ENCODE data around the gene BNIP3. TPM values are rescaled to one million over a fixed set of nuclear protein-coding genes. Genes with fewer than 3 reads are reported as not detected.
"Not testable (repeated sequence)": the region's sequence is repeated elsewhere in the genome, so short reads cannot be mapped to it uniquely, and the experiment has no call there.

The BNIP3 gene
- total RNA-seq, 1 donor, result 81.4 TPM

DNA sequence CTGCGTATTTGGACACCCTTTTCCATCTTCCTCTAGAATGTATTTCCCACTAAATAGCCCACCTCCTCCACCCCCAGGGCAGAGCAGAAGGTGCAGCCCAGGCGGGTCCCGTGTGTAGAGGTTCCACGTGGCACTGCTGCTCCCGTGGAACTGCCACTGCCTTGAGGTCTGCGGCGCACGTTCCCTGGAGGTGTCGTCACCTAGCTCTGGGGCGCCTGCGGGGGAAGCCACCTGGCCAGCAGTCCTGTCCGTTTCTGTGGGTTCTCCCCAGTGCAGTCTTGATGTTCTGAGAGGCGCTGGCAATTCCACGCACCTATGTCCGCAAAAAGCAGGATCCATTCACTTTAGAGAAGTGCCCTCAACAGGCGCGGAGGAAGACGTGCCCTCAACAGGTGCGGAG lies 21.9 kb downstream of the BNIP3 start:
- H3K4me3 ChIP-seq (ENCODE audit: low read depth, low read length), result no peak overlapping the region
- TF ChIP-seq, protein P1, sequence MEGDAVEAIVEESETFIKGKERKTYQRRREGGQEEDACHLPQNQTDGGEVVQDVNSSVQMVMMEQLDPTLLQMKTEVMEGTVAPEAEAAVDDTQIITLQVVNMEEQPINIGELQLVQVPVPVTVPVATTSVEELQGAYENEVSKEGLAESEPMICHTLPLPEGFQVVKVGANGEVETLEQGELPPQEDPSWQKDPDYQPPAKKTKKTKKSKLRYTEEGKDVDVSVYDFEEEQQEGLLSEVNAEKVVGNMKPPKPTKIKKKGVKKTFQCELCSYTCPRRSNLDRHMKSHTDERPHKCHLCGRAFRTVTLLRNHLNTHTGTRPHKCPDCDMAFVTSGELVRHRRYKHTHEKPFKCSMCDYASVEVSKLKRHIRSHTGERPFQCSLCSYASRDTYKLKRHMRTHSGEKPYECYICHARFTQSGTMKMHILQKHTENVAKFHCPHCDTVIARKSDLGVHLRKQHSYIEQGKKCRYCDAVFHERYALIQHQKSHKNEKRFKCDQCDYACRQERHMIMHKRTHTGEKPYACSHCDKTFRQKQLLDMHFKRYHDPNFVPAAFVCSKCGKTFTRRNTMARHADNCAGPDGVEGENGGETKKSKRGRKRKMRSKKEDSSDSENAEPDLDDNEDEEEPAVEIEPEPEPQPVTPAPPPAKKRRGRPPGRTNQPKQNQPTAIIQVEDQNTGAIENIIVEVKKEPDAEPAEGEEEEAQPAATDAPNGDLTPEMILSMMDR (IDR thresholded peaks at IDR 0.05; ENCODE audit: insufficient read depth, low read length), result no peak

DNA sequence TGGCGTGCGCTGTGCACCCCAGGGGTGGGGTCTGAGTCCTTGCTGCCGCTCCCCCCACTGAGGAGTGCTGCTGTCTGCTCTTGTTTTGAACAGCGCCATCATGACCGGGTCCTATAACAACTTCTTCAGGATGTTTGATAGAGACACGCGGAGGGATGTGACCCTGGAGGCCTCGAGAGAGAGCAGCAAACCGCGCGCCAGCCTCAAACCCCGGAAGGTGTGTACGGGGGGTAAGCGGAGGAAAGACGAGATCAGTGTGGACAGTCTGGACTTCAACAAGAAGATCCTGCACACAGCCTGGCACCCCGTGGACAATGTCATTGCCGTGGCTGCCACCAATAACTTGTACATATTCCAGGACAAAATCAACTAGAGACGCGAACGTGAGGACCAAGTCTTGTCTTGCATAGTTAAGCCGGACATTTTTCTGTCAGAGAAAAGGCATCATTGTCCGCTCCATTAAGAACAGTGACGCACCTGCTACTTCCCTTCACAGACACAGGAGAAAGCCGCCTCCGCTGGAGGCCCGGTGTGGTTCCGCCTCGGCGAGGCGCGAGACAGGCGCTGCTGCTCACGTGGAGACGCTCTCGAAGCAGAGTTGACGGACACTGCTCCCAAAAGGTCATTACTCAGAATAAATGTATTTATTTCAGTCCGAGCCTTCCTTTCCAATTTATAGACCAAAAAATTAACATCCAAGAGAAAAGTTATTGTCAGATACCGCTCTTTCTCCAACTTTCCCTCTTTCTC lies 26.0 kb downstream of the BNIP3 start:
- no peak for DNase-seq (ENCODE audit: low read depth)
- TF ChIP-seq, protein P1 (IDR thresholded peaks at IDR 0.05; ENCODE audit: insufficient read depth, low read length), result no peak
- H3K4me3 ChIP-seq (ENCODE audit: low read depth, low read length), result no peak overlapping the region

More for the DNA sequence above, 21.9 kb downstream of the BNIP3 start:
- no peak for DNase-seq (ENCODE audit: low read depth)

DNA sequence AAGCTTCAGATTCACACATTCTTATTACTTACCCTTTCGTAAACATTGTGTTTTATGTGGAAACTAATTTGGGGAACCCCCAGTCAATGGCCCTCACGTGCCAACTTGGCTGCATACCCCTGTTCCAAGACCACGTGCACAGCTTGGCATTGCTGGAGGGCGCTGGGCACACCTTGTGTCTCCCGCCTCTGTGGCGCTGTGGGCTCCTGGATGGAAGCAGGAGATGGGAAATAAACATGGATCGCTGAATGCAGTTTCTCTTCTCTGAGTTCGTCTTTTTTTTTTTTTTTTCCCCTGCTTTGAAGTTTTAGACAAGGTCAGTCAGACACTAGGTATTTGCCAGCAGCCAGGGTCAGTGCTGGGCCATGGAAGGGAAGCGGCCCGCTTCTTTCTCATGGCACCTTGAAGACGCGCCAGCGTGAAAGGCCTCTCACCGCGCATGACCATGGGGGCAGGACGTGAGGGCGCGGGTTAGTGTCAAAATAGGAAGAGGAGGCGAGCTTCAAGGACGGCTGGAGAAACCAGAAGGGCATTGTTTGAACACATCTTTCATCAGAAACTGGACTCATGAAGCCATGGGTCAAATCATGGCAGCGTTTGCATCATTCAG lies 27.3 kb downstream of the BNIP3 start:
- no peak overlapping the region for H3K4me3 ChIP-seq (ENCODE audit: low read depth, low read length)
- TF ChIP-seq, protein P1 (IDR thresholded peaks at IDR 0.05; ENCODE audit: insufficient read depth, low read length), result no peak
- no peak for DNase-seq (ENCODE audit: low read depth)

DNA sequence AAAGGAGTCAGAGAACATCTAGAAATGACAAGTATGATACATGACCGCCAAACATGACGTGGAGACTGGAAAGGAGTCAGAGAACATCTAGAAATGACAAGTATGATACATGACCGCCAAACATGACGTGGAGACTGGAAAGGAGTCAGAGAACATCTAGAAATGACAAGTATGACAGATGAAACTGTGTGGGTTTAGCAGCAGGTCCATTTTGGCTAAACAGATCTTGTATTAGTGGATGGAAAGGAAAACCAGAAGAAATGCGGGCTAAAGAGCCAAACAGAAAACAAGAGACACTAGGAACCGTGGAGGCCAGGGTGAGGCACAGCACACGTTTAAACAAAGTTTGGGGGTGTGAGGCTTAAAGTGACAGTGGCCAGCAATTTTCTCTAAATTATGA lies 31.8 kb downstream of the BNIP3 start:
- not testable (repeated sequence) for H3K4me3 ChIP-seq (ENCODE audit: low read depth, low read length)
- DNase-seq (ENCODE audit: low read depth), result peak; percentile 32

DNA sequence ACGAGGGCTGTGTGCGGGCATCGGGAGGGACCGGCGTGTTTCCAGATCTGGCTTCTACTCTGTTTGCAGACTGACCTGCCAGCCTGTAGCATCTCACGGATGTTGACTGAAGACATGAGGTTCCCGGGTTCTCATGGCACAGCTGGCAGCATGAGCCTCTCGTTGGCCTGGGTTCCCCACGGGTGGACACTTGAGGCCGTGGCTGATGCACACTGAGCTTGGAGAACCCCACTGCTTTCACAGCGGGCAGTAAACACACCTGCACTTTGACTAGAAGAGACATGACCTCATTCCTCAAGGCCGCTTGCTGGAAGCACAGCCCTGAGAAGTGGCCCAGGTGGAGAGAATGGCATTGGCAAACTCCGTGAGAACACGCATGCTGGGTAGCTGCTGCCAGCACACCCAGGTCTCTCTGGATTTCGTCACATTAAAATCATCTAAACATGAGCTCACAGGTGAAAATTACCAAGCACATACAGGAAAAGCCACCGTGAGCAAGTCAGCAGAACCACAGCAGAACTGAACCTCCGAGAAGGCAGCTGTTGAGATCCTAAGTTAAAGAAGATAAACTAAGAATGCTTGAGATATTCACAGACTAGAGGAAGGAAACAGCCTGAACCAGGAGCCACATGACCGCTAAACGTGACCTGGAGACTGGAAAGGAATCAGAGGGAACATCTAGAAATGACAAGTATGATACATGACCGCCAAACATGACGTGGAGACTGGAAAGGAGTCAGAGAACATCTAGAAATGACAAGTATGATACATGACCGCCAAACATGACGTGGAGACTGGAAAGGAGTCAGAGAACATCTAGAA lies 32.5 kb downstream of the BNIP3 start:
- TF ChIP-seq, protein P1 (IDR thresholded peaks at IDR 0.05; ENCODE audit: insufficient read depth, low read length), result no peak
- no peak overlapping the region for H3K4me3 ChIP-seq (ENCODE audit: low read depth, low read length)
- DNase-seq (ENCODE audit: low read depth), result peak; percentile 57

DNA sequence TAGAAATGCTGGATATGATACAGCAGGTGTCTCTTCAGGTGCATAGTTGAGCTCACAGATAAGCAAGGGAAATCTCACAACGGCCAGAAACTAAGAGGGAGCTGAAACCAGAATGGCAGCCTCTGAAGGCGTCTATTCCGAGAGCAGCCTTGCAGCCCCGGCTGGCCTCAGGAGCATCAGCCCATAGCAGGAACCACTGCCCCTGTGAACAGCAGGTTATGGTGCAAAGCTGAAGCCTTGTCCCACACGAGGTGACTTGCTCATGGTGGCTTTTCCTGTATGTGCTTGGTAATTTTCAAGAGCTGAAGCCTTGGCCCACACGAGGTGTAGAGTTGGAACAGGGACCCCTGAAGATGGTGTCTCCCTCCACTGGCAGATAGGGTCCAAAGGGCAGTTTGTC lies 33.2 kb downstream of the BNIP3 start:
- no peak overlapping the region for H3K4me3 ChIP-seq (ENCODE audit: low read depth, low read length)
- DNase-seq (ENCODE audit: low read depth), result no peak
- TF ChIP-seq, protein P1 (IDR thresholded peaks at IDR 0.05; ENCODE audit: insufficient read depth, low read length), result no peak

Data from fibroblast of the aortic adventitia (primary cell).